SHP77 treated with DMSO at 0.1 percent for 48 hours (cell line): Measurements from ENCODE around the gene CFLAR.
"Not testable (repeated sequence)": the region's sequence is repeated elsewhere in the genome, so short reads cannot be mapped to it uniquely, and the experiment has no call there.

Experiments used
- DNase-seq: peaks from one replicate; lab custom pipeline; 2025; lab: John Stamatoyannopoulos, UW

Gene CFLAR

GRCh38 chr2:201182650-201183364, 66.8 kb downstream of the CFLAR start, which contains the start of gene CASP10:
CASP10 (plus strand) TSS chr2:201183141; CDS start chr2:201185778, 2,637 bp downstream.
- no peak for DNase-seq

GRCh38 chr2:201183365-201183727, 67.4 kb downstream of the CFLAR start:
- DNase-seq: no peak

DNA sequence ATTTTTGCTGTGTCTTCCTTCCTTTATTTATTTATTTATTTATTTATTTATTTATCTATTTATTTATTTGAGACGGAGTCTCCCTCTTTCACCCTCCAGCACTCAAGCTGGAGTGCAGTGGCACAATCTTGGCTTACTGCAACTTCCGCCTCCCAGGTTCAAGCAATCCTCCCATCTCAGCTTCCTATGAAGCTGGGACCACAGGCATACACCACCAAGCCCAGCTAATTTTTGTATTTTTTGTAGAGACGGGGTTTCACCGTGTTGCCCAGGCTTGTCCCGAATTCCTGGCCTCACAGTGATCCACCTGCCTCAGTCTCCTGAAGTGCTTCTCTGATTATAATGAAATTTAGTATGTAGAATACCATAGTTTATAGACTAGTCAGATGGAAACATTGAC, 67.9 kb downstream of the CFLAR start:
- DNase-seq: not testable (repeated sequence)

DNA sequence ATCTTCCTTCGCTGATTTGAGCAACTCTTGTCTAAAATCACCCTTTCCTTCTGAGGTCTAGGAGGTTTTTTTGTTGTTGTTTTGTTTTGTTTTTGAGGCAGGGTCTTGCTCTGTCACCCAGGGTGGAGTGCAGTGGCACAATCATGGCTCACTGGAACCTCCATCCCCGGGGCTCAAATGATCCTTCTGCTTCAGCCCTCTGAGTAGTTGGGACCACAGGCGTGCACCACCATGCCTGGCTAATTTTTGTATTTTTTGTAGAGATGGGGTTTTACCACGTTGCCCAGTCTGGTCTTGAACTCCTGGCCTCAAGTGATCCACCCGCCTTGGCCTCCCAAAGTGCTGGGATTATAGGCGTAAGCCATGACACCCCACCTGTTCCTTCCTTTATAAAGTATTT, 68.3 kb downstream of the CFLAR start:
- not testable (repeated sequence) for DNase-seq

- DNase-seq: no peak
Measured at GRCh38 chr2:201185863-201186262, 69.9 kb downstream of the CFLAR start.

GRCh38 chr2:201186982-201187381, 71.0 kb downstream of the CFLAR start:
- DNase-seq: no peak

DNA sequence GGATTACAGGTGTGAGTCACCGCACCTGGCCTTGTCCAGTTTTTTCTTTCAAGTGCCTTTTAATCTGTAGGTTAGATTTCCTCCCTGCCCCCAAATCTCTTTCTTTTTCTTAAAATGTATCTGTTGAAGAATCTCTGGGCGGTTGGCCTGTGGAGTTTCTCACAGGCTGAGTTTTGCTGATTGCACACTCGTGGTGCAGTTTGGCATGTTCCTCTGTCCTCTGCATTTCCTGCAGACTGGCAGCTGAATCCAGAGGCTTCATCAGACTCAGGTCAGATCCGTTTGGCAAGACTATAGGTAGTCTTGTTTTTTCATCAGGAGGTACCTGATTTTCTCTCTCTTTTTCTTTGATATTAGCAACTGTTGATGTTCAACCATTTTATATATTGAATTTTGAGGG, 72.5 kb downstream of the CFLAR start:
- no peak for DNase-seq

DNA sequence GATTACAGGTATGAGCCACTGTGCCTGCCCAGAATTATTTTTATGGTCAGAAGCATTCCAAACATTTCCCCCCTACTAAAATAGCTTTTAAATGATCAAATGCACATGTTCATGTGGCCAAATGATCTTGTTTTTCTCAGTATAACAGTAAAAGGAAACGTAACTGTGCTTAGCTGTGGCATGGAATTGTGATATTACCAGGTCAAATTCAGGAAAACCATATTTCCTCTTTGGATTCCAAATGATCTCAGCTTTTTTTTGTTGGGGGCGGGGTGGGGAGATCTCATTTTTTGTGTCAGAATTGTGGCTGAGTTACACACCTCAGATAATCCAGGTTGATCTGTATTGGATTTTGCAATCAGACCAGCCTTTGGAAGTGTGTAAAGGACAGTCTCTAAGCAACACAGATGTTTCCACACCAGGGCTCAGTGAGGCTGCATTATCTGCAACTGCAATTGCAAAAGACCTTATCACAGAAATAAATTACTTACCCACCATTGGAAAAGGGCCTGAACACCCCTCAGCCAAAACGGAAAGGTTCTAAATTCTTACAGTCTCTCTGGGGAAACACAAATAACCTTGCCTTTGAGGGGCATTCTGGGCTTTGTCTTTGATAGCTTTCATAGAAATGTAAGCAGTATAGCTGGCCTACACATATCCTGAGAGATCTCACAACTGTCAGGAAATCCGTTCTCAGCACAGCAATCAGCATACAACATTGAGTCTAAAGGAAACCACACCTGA, 75.3 kb downstream of the CFLAR start:
- DNase-seq: no peak

DNA sequence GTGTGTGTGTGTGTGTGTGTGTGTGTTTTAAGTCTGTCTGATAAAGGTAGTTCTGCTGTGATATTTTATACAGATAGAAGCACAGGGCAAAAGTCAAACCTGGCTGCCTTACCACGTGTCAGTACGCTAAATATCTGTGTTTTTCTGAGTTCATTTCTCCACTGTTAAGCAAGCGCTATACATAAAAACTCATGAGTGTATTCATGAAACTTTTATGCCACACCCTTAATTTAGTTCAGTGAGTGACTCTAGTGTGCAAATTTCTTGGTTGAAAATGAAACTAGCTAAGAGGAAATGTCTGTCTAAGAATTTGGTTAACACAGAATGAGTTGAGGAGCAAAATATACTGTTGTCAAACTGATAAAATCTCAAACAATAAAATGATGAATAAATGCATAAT, 78.1 kb downstream of the CFLAR start:
- no peak for DNase-seq

DNA sequence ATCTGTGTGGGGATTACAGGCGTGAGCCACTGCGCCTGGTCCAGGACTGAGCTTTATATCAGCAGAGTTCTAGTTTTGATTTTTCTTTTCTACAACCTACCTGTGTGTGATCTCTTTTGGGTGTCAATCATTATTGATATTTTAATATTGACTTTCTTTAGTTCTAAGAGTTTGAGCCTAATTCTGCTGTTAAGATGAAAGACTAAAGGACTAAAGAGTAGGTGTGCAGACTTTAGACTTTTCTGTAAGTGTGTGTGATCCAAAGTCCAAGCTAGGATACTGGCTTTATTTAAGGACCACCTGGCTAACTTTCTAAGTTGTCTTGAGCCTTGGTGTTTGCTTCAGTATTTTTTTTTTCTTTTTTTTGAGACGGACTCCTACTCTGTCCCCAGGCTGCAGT, 79.4 kb downstream of the CFLAR start:
- DNase-seq: no peak

GRCh38 chr2:201196003-201196402, 80.0 kb downstream of the CFLAR start:
- no peak for DNase-seq

- no peak for DNase-seq
Measured at GRCh38 chr2:201196803-201197202, 80.8 kb downstream of the CFLAR start.

GRCh38 chr2:201197781-201198180, 81.8 kb downstream of the CFLAR start:
- no peak for DNase-seq

GRCh38 chr2:201199847-201200246, 83.9 kb downstream of the CFLAR start:
- DNase-seq: no peak

DNA sequence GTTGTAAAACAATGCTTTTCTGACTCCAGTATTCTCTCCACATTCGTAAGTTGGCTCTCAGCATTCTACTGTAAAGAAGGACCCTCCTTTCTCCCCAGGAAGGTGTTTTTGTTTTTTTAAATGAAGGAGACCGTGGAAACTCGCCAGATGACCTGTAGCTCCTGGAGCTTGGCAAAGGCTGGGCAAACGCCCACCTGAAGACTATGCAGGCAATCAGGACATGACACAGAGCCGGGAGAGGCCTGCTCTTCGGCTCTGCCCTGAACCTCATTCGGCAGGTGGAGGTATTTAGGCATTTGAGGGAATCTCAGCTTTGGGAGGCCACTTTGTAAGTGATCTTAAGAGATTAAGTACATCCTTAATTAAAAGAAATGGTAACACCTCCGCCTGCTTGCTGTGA, 84.4 kb downstream of the CFLAR start:
- no peak for DNase-seq

DNA sequence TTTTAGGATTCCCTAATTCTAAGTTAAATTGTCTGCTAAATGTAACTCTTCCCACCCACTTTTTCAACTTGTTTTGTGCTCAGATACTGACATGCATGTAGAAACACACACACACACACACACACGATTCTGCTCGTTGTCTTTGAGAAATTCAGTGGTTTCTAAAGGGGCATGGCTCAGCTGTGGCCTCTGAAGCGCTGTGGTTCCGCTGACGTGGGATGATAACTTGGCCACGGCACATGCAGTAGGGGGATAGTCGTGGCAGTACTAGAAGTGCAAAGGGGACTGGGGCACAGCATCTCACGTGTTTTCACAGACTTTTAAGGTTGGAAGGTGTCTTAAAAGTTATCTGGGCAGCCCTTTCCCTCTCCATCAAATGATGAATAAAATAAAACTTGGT, 85.4 kb downstream of the CFLAR start:
- DNase-seq: no peak

- DNase-seq: no peak
Measured at GRCh38 chr2:201203916-201204654, 88.1 kb downstream of the CFLAR start.

- DNase-seq: no peak
Measured at GRCh38 chr2:201204655-201205514, 88.9 kb downstream of the CFLAR start.

GRCh38 chr2:201205515-201205849, 89.5 kb downstream of the CFLAR start:
- no peak for DNase-seq

- DNase-seq: no peak
Measured at GRCh38 chr2:201208563-201209252, 92.7 kb downstream of the CFLAR start.

DNA sequence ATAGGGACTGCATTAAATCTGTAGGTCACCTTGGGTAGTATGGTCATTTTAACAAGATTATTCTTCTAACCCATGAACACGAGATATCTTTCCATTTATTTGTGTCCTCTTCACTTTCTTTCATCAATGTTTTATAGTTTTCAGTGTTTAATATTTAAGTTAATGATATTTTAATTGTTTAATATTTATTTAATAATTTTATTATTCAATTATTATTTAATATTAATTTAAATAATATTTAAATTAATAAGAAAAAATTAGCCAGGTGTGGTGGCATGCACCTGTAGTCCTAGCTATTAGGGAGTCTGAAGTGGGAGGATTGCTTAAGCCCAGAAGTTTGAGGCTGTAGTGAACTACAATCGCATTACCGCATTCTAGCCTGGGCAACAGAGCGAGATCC, 100.0 kb downstream of the CFLAR start:
- no peak for DNase-seq

DNA sequence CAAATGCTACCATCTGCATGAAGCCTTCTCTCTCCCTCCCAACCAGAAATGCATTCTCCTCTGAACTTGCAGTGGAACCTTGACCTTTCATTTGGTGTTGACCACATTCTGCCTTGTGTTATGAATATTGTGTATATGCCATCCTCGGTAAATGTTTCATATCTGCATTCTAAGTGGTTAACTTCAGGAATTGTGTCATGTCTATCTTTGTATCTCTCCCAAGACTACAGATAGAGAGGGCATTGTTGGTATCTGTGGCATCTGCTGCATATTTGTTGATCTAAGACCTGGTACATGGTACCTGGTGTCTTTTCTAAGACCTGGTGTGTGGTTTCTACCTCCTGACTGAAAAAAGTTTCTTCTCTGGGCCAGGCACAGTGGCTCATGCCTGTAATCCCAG, 101.0 kb downstream of the CFLAR start:
- DNase-seq: no peak
